Lower lobe of right lung (tissue), 2 donors: Measurements from ENCODE around the gene ABTB2. TPM values are rescaled to one million over a fixed set of nuclear protein-coding genes. Genes with fewer than 3 reads are reported as not detected.

Experiments used
- ATAC-seq, 2 donors: fragments of 200-7000 bp; cut with Tn5 transposase; one replicate each; pipeline ENCODE4 v1.9.1; 2020 to 2022; ENCODE audit warnings: mild to moderate bottlenecking in 2 of 2, moderate library complexity in 2 of 2
- DNase-seq: peaks from one replicate; pipeline ENCODE4 v3.0.0-alpha.2; 2020
- H3K27ac ChIP-seq: fragments of 200-600 bp; one replicate; pipeline ENCODE4 v1.8.0; 2022
- H3K27me3 ChIP-seq: fragments of 200-600 bp; one replicate; pipeline ENCODE4 v1.8.0; 2022; ENCODE audit warnings: low read depth
- H3K36me3 ChIP-seq: fragments of 200-600 bp; one replicate; pipeline ENCODE4 v1.8.0; 2022; ENCODE audit warnings: mild to moderate bottlenecking
- H3K4me1 ChIP-seq: fragments of 200-600 bp; one replicate; pipeline ENCODE4 v1.8.0; 2022
- H3K4me3 ChIP-seq: fragments of 200-600 bp; one replicate; pipeline ENCODE4 v1.8.0; 2022; ENCODE audit warnings: mild to moderate bottlenecking
- H3K9me3 ChIP-seq: fragments of 200-600 bp; one replicate; pipeline ENCODE4 v1.8.0; 2022
- intact Hi-C: fragments of 100-400 bp; cut with DNase I; formaldehyde crosslinking; loops from one replicate; pipeline ENCODE4 v1.11.0; 2022
- total RNA-seq: library from RNA; stranded (reverse); fragmentation: NEBNext Ultra II Directional; extraction: Animal tissue kit (Norgen Biotek cat#: 25700); gene quantifications from one replicate; pipeline ENCODE4 v1.2.1, GENCODE V29; 2021
- TF ChIP-seq, protein P1 (sequence below): fragments of 200-600 bp; IDR thresholded peaks from one replicate; pipeline ENCODE4 v1.8.0; 2022; ENCODE audit warnings: antibody characterized with exemption, mild to moderate bottlenecking
- donor health status: DM: no; HTN: yes; CAD: no; lungs with severe emphysema.

The ABTB2 gene
- total RNA-seq, 1 donor from 2014 or later, result 2.7 TPM

DNA sequence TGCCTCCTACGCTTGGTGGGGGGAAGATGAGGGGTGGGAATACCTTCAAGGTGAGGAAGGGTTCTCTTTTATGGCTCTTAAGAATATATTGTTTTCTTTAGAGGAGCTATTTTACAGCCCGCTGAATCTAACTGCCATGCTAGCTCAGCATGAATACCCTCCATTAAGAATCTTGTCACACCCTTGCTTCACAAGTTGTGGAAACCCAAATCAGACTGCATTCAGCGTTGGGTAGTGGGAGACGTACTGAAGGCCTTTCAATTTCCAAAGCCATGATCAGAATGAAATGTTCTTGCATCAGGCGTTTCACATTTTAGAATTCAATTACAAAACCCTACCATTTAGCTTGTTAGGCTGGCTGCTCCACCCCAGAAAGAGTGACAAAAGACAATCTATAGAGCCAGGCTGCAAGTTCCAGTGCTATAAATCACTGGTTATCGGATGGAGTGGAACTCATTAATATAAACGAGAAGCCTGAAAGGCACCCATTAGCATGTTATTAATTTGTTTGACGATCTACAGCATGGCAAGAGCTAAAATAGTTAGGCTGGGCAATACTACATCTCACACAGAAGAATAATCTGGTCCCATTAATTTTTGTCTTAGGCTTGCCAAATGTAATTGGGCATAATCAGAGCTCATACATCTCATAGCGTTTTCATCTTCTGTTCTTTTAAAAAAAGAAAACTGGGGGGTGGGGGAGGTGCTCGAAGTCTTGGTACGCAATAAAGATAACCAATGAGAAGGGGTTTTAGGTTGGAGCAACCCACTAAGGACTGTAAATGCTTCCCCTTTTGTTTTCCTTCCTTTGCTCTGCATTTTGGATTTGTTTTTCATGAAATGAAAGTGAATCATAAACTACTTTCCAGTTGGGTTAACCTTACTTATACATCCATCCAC, 57.5 kb downstream of the ABTB2 start:
- DNase-seq, result no peak

GRCh38 chr11:34299284-34299972, 58.4 kb downstream of the ABTB2 start:
- H3K36me3 ChIP-seq, result no peaks in the 10 kb centered on the region
- DNase-seq (no peak), ATAC-seq (no peak)
- H3K27me3 ChIP-seq, result no peaks in the 10 kb centered on the region
- intact Hi-C loops, result no loop called here
- H3K4me1 ChIP-seq, result no peaks in the 10 kb centered on the region
- TF ChIP-seq, protein P1, sequence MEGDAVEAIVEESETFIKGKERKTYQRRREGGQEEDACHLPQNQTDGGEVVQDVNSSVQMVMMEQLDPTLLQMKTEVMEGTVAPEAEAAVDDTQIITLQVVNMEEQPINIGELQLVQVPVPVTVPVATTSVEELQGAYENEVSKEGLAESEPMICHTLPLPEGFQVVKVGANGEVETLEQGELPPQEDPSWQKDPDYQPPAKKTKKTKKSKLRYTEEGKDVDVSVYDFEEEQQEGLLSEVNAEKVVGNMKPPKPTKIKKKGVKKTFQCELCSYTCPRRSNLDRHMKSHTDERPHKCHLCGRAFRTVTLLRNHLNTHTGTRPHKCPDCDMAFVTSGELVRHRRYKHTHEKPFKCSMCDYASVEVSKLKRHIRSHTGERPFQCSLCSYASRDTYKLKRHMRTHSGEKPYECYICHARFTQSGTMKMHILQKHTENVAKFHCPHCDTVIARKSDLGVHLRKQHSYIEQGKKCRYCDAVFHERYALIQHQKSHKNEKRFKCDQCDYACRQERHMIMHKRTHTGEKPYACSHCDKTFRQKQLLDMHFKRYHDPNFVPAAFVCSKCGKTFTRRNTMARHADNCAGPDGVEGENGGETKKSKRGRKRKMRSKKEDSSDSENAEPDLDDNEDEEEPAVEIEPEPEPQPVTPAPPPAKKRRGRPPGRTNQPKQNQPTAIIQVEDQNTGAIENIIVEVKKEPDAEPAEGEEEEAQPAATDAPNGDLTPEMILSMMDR, result no peak
- H3K9me3 ChIP-seq, result no peaks in the 10 kb centered on the region
- no peak overlapping the region for H3K4me3 ChIP-seq
- no peak overlapping the region for H3K27ac ChIP-seq

More for the DNA sequence above, 57.5 kb downstream of the ABTB2 start:
- ATAC-seq, result no peak
- Histone ChIP-seq H3K27me3 (no peaks in the 10 kb centered on the region), H3K4me1 (no peaks in the 10 kb centered on the region), H3K9me3 (no peaks in the 10 kb centered on the region), H3K27ac (no peak overlapping the region), H3K36me3 (no peaks in the 10 kb centered on the region), H3K4me3 (no peak overlapping the region)
- TF ChIP-seq, protein P1, result no peak
- intact Hi-C loops, result no loop called here

- ATAC-seq (no peak), DNase-seq (no peak)
- no peak overlapping the region for H3K4me3 ChIP-seq
- no peaks in the 10 kb centered on the region for H3K36me3 ChIP-seq
- TF ChIP-seq, protein P1, result no peak
- intact Hi-C loops, result no loop called here
- H3K9me3 ChIP-seq, result no peaks in the 10 kb centered on the region
- H3K4me1 ChIP-seq, result no peaks in the 10 kb centered on the region
- H3K27me3 ChIP-seq, result no peaks in the 10 kb centered on the region
- H3K27ac ChIP-seq, result no peak overlapping the region
Measured at GRCh38 chr11:34298871-34299270, 58.9 kb downstream of the ABTB2 start.

GRCh38 chr11:34296412-34296811, 61.4 kb downstream of the ABTB2 start:
- intact Hi-C loops, result no loop called here
- TF ChIP-seq, protein P1, result no peak
- no peak for DNase-seq
- Histone ChIP-seq H3K4me3 (no peak overlapping the region), H3K9me3 (no peaks in the 10 kb centered on the region), H3K4me1 (no peaks in the 10 kb centered on the region), H3K27me3 (no peaks in the 10 kb centered on the region), H3K36me3 (no peaks in the 10 kb centered on the region), H3K27ac (no peak overlapping the region)
- no peak for ATAC-seq

GRCh38 chr11:34292546-34292945, 65.3 kb downstream of the ABTB2 start:
- Histone ChIP-seq H3K27me3 (no peaks in the 10 kb centered on the region), H3K4me1 (no peaks in the 10 kb centered on the region), H3K36me3 (no peaks in the 10 kb centered on the region), H3K4me3 (no peak overlapping the region), H3K9me3 (no peaks in the 10 kb centered on the region), H3K27ac (no peak overlapping the region)
- TF ChIP-seq, protein P1, result no peak
- ATAC-seq (no peak), DNase-seq (no peak)
- intact Hi-C loops, result no loop called here
